T-helper 17 cell (primary cell): ENCODE results near the gene USP46. TPM values are rescaled to one million over a fixed set of nuclear protein-coding genes. Genes with fewer than 3 reads are reported as not detected.
A peak's percentile ranks its signal among the peaks of the same experiment; 100 is the strongest.

ENCODE experiments used
- ATAC-seq: fragments of 150-1000 bp; cut with Tn5 transposase; 2 replicates; pipeline ENCODE4 v1.10.0; 2021; ENCODE audit warnings: mild to moderate bottlenecking, moderate library complexity
- DNase-seq, 3 donors: peaks; one replicate each; pipeline versions ENCODE4 v3.0.0 to v3.0.0-alpha.2; 2020 to 2021
- H3K9me3 ChIP-seq: one replicate; pipeline ENCODE4 v1.7.0; 2013; ENCODE audit warnings: low read length, mild to moderate bottlenecking; ENCODE audit not compliant: control insufficient read depth, poor library complexity, severe bottlenecking
- H3K27ac Mint-ChIP-seq: one replicate; pipeline ENCODE4 v1.8.0; 2022; ENCODE audit warnings: mild to moderate bottlenecking, moderate library complexity, mixed read lengths
- H3K27me3 Mint-ChIP-seq: one replicate; pipeline ENCODE4 v1.8.0; 2022; ENCODE audit warnings: mixed read lengths
- H3K36me3 Mint-ChIP-seq: one replicate; pipeline ENCODE4 v1.8.0; 2022; ENCODE audit warnings: low read depth, mixed read lengths
- H3K4me1 Mint-ChIP-seq: one replicate; pipeline ENCODE4 v1.8.0; 2022; ENCODE audit warnings: mild to moderate bottlenecking, mixed read lengths
- H3K4me3 Mint-ChIP-seq: one replicate; pipeline ENCODE4 v1.8.0; 2022; ENCODE audit warnings: mild to moderate bottlenecking, moderate library complexity, mixed read lengths
- total RNA-seq, 4 donors: library from RNA in 2 of 4; stranded (reverse) in 2 of 4; gene quantifications; one replicate each; pipeline ENCODE4 v1.2.3 and lab custom pipeline; 2022 to 2026

USP46 gene
- total RNA-seq, 2 donors from 2014 or later, result 22.5 to 24.0 TPM

DNA sequence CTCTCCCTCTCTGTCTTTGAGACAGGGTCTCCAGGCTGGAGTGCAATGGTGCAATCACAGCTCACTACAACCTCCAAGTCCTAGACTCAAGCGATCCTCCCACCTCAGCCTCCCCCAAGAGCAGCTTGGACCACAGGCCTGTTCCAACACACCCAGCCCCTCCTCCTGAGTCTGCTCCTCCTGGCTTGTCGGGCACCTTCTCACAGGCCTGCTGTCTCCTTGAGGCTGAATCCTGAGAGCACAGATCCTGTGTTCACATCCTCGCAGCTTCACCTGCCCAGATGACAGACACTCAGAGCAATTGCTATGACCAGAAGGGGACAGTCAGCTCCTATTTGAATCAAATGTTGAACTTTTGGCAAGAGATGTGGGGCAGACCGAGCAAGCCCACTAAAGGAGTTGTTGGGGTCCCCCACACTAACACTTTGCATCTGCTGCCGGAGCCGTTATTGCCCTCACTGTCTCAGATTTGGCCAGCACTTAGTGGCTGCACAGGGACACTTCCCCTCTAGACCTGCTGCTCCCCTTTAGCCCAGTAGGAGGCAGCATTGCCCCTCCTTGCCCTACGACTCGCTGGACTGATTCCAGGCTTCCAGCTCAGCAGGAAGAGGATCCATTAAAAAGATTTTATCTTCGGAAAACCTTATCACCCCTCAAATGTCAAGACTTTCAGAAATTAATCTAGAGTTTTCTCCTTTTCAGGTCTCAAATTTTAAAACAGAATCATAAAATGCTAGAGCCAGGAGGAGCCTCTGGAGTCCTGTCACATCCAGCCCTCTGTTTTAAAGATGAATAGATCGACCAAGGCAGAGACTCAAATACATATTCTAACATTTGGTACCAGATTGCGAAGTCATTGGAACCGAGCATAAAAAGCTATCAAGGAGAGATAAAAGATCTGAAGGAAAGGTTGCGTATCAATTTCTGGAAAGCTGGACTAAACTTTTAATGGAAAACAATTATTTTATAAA, 113.7 kb downstream of the USP46 start:
- Mint-ChIP-seq H3K36me3 (no peaks in the 10 kb centered on the region), H3K4me1 (peaks cover 4% of the 10 kb centered on the region), H3K27ac (no peak overlapping the region), H3K4me3 (no peak overlapping the region), H3K27me3 (peaks cover 19% of the 10 kb centered on the region)
- ATAC-seq (peak; percentile 75), DNase-seq (peak; percentile 19 to 54 (median 45))
- H3K9me3 ChIP-seq, result no peaks in the 10 kb centered on the region

Other genes starting within 250 kb of the USP46 start
- not detected for gene ERVMER34-1, start 92.1 kb upstream of the USP46 start, total RNA-seq
- not detected for gene RASL11B, start 203.0 kb upstream of the USP46 start, total RNA-seq